Transverse colon (tissue), 4 donors: ENCODE measurements around the gene GPR158. TPM values are rescaled to one million over a fixed set of nuclear protein-coding genes. Genes with fewer than 3 reads are reported as not detected.

Source experiments
- DNase-seq: peaks from one replicate; pipeline ENCODE4 v3.0.0-alpha.2; 2019
- H3K27ac ChIP-seq, 4 donors: fragments of 200-600 bp; sonication (generic); 2 replicates each; pipeline ENCODE4 v1.5.1; 2016 to 2018; ENCODE audit warnings: inconsistent platforms in 4 of 4
- H3K27me3 ChIP-seq: fragments of 200-600 bp; sonication (generic); 2 replicates; pipeline ENCODE4 v1.5.1; 2017; ENCODE audit warnings: inconsistent platforms
- H3K36me3 ChIP-seq, 4 donors: fragments of 200-600 bp; sonication (generic); 2 replicates each; pipeline ENCODE4 v1.5.1; 2017 to 2019; ENCODE audit warnings: inconsistent platforms in 4 of 4
- H3K4me1 ChIP-seq, 4 donors: fragments of 200-600 bp; sonication (generic); 2 replicates each; pipeline ENCODE4 v1.5.1; 2017 to 2020; ENCODE audit warnings: inconsistent platforms in 4 of 4
- H3K4me3 ChIP-seq, 4 donors: fragments of 200-600 bp; sonication (generic); 1 replicate in 1 of 4; 2 replicates in 3 of 4; pipeline versions ENCODE4 v1.5.1 to v1.6.1; 2017 to 2019; ENCODE audit warnings: inconsistent platforms in 4 of 4
- H3K9me3 ChIP-seq, 2 donors: fragments of 200-600 bp; sonication (generic); 2 replicates each; pipeline ENCODE4 v1.5.1; 2017 to 2019; ENCODE audit warnings: inconsistent platforms in 2 of 2
- CTCF ChIP-seq, 5 experiments: fragments of 200-600 bp in 3 of 5; fragments of 450-650 bp in 2 of 5; sonication (generic) in 3 of 5; IDR thresholded peaks; 1 replicate in 2 of 5; 2 replicates in 3 of 5; pipeline ENCODE4 v1.5.1; 2016 to 2017; ENCODE audit warnings: antibody characterized with exemption in 5 of 5, inconsistent platforms in 3 of 5, mild to moderate bottlenecking in 2 of 5, moderate library complexity in 1 of 5
- EP300 ChIP-seq: sonication (generic); formaldehyde crosslinking; IDR thresholded peaks from one replicate; pipeline ENCODE4 v1.6.1; 2017; ENCODE audit warnings: antibody characterized with exemption, low read depth
- POLR2A ChIP-seq: fragments of 450-650 bp; IDR thresholded peaks from one replicate; pipeline ENCODE4 v1.6.1; 2016; ENCODE audit warnings: antibody characterized with exemption, mild to moderate bottlenecking, moderate library complexity
- POLR2AphosphoS5 ChIP-seq, 3 donors: sonication (generic); formaldehyde crosslinking; IDR thresholded peaks; one replicate each; pipeline ENCODE4 v1.6.1; 2016; ENCODE audit warnings: antibody characterized with exemption in 3 of 3
- WGBS, 2 donors: methylation state at CpG; one replicate each; pipeline ENCODE4 v1.1.5; 2018; ENCODE audit warnings: low coverage in 1 of 2; 5-methylcytosine and 5-hydroxymethylcytosine counted together
- in situ Hi-C, 4 donors: fragments of 200-750 bp; cut with MboI; loops; one replicate each; pipeline versions ENCODE4 v1.15.0 to v1.15.1; 2017; ENCODE audit warnings: low sequenced_read_pairs in 3 of 4, low pct_ligation_motif_present in 1 of 4, low pct_unique_long_range_greater_than_20kb in 1 of 4
- intact Hi-C: fragments of 100-400 bp; cut with DNase I; formaldehyde crosslinking; loops from one replicate; pipeline ENCODE4 v1.15.1; 2023; ENCODE audit warnings: low total_unique reads
- total RNA-seq, 4 donors: library from RNA; depleted of rRNA; stranded (reverse); fragments of >200 nt; gene quantifications; one replicate each; pipeline ENCODE4 v1.1.0, GENCODE V29; 2016

The GPR158 gene
- total RNA-seq, 4 donors from 2014 or later, result 0.16 to 0.27 TPM; not detected in 2

DNA sequence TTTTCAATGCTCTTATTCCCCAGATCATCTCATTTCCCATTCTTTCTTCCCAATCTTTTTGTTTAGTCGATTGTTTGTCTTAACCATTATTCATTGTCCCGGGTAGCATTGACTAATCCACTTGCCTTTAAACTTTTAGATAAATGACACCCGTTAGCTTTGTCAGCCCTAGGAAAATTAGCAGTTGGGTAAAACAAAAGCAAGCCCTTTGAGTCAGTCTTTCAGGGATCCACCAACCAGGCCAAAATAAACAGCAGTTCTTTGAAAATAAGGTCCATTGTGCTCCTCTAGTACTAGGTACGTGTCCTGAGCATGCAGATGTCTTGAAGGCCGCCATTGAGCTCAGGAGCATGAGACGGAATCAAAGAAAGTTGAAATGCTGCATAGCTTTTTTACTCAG, 389.6 kb downstream of the GPR158 start:
- Histone ChIP-seq H3K27me3 (no peaks in the 10 kb centered on the region), H3K4me1 (no peaks in the 10 kb centered on the region), H3K4me3 (no peak overlapping the region), H3K36me3 (no peaks in the 10 kb centered on the region), H3K9me3 (no peaks in the 10 kb centered on the region), H3K27ac (no peak overlapping the region)
- in situ Hi-C loops, result no loop called here
- TF ChIP-seq POLR2AphosphoS5 (IDR thresholded peaks at IDR 0.05), result no peak
- no peak for TF ChIP-seq POLR2A
- no peak for TF ChIP-seq CTCF (IDR thresholded peaks at IDR 0.05)
- TF ChIP-seq EP300, result no peak
- 70 to 84% methylated on average over 5 to 6 of the region's 6 CpGs for WGBS, 2 donors
- no peak for DNase-seq
- intact Hi-C loops, result no loop called here

DNA sequence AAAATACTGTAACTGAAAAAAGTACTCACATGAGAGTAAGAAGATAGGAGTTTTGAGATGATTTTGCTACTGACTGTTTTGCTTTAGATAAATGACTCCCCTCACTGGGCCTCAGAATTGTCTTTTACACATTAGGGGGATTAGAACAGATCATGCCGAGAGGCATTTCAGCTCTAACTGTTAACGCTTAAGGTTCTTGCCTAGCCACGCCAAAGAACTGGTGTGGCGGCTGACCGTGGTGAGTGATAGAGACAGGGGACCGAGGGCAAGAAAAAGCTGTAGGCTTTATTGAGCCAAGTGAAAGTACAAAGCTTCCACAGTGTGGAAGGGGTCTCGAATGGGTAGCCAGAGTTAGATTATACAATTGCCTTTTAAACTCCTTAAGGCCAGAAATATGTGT, 390.8 kb downstream of the GPR158 start:
- H3K36me3 ChIP-seq, result no peaks in the 10 kb centered on the region
- TF ChIP-seq POLR2AphosphoS5 (IDR thresholded peaks at IDR 0.05), result no peak
- no peak for TF ChIP-seq CTCF (IDR thresholded peaks at IDR 0.05)
- TF ChIP-seq EP300, result no peak
- TF ChIP-seq POLR2A, result no peak
- in situ Hi-C loops (no loop called here), intact Hi-C loops (no loop called here)
- no peaks in the 10 kb centered on the region for H3K9me3 ChIP-seq
- no peaks in the 10 kb centered on the region for H3K4me1 ChIP-seq
- no peak overlapping the region for H3K4me3 ChIP-seq
- no peak for DNase-seq
- H3K27me3 ChIP-seq, result no peaks in the 10 kb centered on the region
- H3K27ac ChIP-seq, result no peak overlapping the region
- WGBS, 2 donors, result 57 to 59% methylated on average over 7 of the region's 7 CpGs

DNA sequence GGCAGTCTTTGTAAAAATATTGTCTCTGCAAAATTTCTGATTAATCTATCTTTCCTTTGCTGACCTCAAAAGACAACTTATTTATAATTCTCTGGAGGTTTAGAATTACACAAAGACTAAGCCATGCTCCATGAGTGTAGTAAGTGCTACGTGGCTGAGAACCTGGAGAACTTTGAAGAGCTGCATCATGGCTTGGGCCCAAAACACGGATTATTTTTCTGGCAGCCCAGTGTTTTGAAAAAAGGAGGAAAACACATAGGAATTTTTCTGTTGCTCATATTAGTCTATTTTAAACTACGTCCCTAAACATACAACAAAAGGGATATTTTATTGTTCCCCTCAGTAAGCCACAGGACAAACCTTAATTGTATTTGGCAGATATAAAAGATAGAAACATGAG, 398.5 kb downstream of the GPR158 start:
- 63 to 64% methylated on average over 3 of the region's 3 CpGs for WGBS, 2 donors
- DNase-seq, result no peak
- Histone ChIP-seq H3K27ac (no peak overlapping the region), H3K4me3 (no peak overlapping the region), H3K27me3 (no peaks in the 10 kb centered on the region), H3K9me3 (no peaks in the 10 kb centered on the region), H3K36me3 (no peaks in the 10 kb centered on the region), H3K4me1 (no peaks in the 10 kb centered on the region)
- in situ Hi-C loops (no loop called here), intact Hi-C loops (no loop called here)
- no peak for TF ChIP-seq EP300

DNA sequence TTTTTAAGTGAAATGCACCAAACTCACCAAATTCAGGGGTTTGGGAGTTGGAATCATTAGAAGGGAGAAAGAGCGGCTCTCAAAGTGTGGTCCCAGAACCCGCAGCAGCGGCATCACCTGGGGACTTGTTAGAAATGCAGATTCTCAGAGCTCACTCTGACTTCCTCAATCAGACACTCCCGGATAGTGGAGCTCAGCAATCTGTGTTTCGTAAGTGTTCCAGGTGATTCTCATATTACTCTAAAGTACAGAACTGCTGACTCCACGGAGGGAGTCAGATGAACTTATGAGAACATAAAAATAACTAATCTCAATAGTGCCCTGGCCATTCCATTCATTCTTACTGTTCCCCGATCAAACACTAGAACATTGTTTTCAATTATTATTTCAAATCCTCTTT, 400.5 kb downstream of the GPR158 start:
- no peak overlapping the region for H3K4me3 ChIP-seq
- no peaks in the 10 kb centered on the region for H3K36me3 ChIP-seq
- DNase-seq, result no peak
- in situ Hi-C loops, result no loop called here
- 64 to 69% methylated on average over 6 to 7 of the region's 7 CpGs for WGBS, 2 donors
- no peak overlapping the region for H3K27ac ChIP-seq
- H3K4me1 ChIP-seq, result no peaks in the 10 kb centered on the region
- no peak for TF ChIP-seq EP300
- intact Hi-C loops, result no loop called here
- H3K9me3 ChIP-seq, result no peaks in the 10 kb centered on the region
- H3K27me3 ChIP-seq, result no peaks in the 10 kb centered on the region

DNA sequence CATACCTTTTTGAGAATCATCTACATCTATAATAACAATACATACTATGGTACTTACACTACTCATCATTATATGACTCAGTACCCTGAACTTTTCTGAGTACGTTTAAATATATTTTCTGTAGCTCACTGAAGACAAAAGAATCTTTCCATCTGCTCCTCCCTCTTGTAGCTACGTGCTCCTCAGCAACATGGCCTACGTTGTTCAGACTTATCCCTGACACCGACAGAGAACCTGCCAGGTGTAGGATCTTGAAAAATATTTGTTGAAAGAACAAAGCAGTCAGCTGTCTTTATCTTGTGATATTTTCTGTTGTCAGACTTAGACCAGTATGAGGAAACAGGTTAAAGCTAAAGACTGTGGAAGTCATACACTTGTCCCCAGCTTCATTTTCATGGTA, 403.3 kb downstream of the GPR158 start:
- TF ChIP-seq CTCF (IDR thresholded peaks at IDR 0.05) (no peak), EP300 (no peak), POLR2AphosphoS5 (IDR thresholded peaks at IDR 0.05) (no peak), POLR2A (no peak)
- H3K36me3 ChIP-seq, result no peaks in the 10 kb centered on the region
- DNase-seq, result no peak
- no peaks in the 10 kb centered on the region for H3K27me3 ChIP-seq
- no peaks in the 10 kb centered on the region for H3K4me1 ChIP-seq
- H3K9me3 ChIP-seq, result no peaks in the 10 kb centered on the region
- H3K4me3 ChIP-seq, result no peak overlapping the region
- in situ Hi-C loops, result no loop called here
- intact Hi-C loops, result no loop called here
- H3K27ac ChIP-seq, result no peak overlapping the region
- WGBS, 2 donors, result 72 to 73% methylated on average over 4 of the region's 4 CpGs
